ENCODE results near the gene ITSN1.
A peak's percentile ranks its signal among the peaks of the same experiment; 100 is the strongest.
"Not testable (repeated sequence)": the region's sequence is repeated elsewhere in the genome, so short reads cannot be mapped to it uniquely, and the experiment has no call there.

The ITSN1 gene

DNA sequence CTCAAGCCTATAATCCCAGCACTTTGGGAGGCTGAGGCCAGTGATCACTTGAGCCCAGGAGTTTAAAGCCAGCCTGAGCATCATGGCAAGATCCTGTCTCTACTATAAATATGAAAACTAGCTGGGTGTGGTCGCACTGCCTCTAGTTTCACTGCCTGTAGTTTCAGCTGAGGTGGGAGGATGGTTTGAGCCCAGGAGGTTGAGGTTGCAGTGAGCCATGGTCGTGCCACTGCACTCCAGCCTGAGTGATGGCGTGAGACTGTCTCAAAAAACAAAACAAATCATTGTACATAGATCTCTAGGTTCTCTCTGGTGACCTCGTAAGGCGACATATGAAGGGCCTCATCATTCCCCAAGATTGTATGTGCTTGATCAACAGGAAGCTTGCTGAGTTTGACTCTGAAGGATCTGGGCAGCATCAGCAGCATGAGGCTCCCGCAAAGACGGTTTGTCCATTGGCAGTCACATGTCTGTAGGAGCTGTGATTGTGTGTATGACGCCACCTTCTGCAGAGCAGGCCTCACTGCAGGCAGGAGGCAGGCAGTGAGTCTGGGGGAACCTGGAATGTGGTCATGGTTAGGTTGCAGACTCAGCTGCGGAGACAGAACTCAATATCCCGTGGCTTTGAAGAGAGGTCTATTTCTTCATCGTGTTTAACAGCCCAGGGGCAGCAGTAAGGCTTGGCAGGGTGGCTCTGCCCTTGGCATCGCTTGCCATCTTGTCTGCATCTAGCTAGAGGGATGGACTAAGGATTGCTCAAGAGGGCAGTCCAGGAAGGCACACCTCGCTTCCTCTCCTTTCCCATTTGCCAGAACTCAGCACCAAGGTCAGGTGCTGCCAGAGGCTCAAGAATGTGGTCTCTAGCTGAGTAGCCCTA lies 259.3 kb downstream of the ITSN1 start:
- DNase-seq, result no peak

DNA sequence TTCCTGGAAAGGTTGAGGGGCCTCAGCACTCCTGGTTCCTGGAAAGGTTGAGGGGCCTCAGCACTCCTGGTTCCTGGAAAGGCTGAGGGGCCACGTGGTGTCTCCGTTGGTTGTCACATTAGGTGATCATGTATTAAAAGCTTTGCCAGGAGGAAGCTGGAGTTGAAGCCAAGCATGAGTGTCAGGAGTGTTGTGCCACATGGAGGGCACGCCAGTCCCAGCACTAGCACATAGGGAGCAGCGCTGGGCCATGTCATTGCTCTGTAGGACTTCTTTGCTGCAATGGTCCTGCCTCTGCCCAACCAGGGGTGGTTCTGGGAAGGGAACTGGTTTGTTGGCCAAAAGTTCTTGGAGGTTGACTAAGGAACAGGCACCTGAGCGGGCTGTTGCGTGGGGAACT lies 260.0 kb downstream of the ITSN1 start:
- DNase-seq, result no peak

DNA sequence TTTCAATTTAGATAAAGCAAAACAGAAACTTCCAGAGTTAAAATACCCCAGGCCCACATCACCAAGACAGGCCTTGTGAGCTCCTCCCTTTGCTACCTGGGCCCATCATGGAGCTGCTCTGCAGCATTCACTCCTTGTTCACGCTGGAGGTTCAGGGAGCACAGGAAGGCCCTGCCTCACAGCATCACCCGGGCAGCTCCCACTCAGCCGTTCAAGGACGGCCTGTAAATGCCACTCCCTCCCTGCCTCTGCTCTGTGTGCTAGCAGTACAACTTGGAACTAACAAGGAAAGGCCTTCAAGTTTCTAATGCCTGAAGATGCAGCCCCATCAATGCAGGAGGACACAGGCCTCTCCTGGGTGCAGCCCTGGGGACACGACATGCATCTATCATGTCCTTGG lies 261.7 kb downstream of the ITSN1 start:
- no peak for DNase-seq

GRCh38 chr21:33908760-33909159 lies 266.5 kb downstream of the ITSN1 start:
- DNase-seq, result peak; percentile 45

- no peak for DNase-seq
Measured at GRCh38 chr21:33909756-33910155, 267.5 kb downstream of the ITSN1 start.

DNA sequence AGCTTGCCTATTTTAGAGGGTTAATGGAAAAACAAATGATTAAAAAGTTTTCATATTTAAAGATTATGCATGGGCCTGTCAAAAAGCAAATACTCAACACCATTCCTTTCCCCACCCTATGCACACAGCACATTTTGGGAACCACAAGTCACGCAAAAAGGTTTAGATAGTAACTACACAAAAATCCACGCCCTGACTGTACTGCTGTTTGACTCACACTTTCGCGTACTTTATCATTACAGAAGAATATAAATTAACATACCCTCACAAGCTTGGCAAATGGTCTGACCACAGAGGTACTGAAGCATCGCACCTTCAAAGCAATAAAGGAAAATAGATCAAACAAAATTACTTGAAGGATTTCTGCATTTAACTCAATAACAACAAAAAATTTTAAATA lies 271.9 kb downstream of the ITSN1 start:
- DNase-seq, result no peak

- peak; percentile 97 for DNase-seq
Measured at GRCh38 chr21:33915368-33916199, 273.3 kb downstream of the ITSN1 start, which contains the start of gene ATP5PO. Gene ATP5PO, minus strand, starts transcription at chr21:33915804. Its CDS starts 41 bp downstream, at chr21:33915763.

- DNase-seq, result no peak
Measured at GRCh38 chr21:33916200-33916567, 273.9 kb downstream of the ITSN1 start.

DNA sequence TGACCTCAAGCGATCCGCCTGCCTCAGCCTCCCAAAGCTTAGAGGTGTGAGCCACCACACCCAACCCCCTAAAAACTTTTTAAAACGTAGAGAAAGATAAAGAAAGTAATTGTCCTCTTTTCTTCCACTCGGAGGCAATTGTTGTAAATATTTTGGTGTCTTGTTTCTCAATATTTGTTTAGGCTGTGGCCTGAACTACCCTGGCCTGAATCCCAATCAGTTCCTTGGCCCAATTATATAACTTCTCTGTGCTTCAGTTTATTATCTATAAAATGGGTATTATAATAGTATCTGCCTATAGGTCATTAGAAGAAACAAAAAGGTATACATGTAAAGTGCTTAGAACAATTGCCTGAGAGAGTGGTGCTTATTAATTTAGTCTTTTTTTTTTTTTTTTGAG lies 275.1 kb downstream of the ITSN1 start:
- no peak for DNase-seq

DNA sequence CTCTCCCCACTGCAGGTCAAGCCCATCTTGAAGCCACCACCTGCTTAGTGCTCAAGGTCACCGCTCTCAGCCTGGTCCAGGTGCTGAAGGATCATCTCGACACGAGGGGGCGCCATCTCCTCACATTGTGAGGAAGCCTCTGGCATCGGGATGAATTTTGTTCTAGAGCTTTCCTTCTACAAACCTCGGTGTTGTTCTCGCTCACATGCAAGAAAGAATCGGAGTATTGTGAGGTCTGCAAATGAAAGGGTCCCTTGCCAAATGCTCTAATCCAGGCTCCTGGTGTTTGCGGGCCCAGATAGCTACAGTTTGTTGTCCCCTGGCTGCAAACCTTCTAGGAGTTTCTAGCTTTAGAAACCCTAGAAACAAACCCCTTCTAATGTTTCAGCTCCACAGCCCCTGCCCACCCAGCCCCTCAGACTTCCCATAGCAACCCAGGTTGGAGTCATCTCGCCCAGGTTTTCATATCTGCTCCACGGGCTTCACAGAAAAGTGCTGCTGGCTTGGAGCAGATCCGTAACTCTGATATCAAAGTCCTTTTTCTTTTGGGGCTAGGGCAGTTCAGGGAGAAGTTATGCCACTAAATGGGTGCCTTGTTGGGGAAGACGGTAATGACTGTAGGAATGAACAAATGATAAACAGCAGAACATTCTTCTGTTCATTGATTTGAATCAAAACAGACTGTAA lies 281.9 kb downstream of the ITSN1 start:
- peak; percentile 89 for DNase-seq

- DNase-seq, result no peak
Measured at GRCh38 chr21:33924766-33925100, 282.4 kb downstream of the ITSN1 start.

DNA sequence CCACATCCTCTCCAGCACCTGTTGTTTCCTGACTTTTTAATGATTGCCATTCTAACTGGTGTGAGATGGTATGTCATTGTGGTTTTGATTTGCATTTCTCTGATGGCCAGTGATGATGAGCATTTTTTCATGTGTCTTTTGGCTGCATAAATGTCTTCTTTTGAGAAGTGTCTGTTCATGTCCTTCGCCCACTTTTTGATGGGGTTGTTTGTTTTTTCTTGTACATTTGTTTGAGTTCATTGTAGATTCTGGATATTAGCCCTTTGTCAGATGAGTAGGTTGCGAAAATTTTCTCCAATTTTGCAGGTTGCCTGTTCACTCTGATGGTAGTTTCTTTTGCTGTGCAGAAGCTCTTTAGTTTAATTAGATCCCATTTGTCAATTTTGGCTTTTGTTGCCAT lies 283.9 kb downstream of the ITSN1 start:
- not testable (repeated sequence) for DNase-seq

GRCh38 chr21:33931052-33931798 lies 288.9 kb downstream of the ITSN1 start:
- peak; percentile 74 for DNase-seq

DNA sequence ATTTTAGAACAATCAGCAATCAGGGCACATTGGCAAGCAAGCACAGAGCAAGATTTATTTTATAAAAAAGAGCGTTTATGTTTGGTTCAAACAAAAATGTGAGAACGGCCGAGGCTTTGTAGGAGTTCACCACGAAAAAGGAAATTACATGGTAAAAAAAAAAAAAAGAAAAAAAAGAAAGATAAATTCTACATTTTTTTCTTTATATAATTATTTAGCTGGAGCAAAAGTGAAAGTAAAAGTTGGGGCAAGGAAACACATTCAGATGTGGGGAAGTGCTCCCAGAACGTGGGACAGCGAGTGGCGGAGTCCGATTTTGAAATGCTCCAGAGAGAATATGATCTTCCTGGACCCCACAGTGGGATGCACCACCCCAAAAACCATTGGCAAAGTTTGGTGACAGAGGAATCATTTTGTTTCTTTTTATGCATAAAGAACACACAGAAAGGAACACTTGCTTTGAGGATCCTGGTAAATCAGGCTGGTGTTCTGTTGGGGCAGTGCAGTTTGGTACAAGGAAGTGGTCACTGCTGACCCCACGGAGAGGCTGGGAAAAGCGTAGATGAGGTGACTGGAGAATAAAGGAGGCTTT lies 289.6 kb downstream of the ITSN1 start:
- no peak for DNase-seq

- no peak for DNase-seq
Measured at GRCh38 chr21:33932731-33933130, 290.4 kb downstream of the ITSN1 start.

DNA sequence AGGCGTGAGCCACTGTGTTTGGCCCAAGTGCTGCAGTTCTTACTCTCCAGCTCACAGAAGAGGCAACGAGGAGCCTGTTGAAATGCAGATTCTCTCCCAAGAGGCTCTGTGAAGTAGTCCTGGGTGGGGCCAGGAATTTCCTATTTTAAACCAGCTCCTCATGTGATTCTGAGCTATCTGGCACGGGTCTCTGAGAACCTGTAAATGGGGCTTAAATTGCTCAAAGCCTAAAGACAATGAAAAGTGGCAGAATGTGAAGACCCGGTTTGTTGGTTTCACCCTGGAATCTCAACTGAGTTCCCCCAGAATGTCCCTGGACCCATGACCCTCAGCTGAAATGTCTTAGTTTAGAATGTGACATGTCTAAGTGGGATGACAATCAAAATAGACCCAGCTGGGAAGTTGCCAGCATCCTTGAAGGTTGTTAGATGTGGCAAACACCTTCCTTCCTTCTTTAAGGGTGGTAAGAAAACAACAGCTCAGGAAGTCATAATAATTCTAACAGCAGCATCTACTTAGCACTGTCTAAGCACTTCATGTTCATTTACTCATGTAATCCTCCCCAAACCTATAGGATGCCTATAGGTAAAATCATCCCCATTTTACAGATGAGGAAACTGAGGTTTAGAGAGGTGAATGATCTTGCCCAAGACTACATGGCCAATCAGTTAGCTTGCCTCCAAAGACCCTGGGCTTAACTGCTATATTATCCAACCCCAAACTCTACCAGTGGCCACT lies 294.2 kb downstream of the ITSN1 start:
- DNase-seq, result no peak

DNA sequence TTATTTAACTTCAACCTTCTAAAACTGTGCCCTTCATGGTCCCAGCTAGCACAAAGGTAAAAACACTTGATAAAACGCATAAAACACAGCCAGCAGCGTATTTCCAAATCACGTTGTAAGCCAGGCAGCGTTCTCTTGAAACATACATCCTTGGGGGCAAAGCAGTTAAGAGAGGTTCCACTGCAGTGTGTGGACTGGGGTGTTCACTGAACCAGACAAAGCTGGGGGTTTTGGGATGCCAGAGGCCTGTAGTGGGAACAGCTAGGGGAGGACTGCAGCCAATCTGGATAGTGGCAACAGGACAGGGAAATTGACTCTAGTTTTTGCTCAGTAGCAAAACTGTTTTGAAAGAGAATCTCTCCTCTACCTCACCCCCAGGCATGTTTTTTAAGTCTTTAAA lies 294.8 kb downstream of the ITSN1 start:
- DNase-seq, result no peak

- peak; percentile 48 for DNase-seq
Measured at GRCh38 chr21:33937931-33938339, 295.6 kb downstream of the ITSN1 start.

- DNase-seq, result no peak
Measured at GRCh38 chr21:33938381-33938780, 296.1 kb downstream of the ITSN1 start.

DNA sequence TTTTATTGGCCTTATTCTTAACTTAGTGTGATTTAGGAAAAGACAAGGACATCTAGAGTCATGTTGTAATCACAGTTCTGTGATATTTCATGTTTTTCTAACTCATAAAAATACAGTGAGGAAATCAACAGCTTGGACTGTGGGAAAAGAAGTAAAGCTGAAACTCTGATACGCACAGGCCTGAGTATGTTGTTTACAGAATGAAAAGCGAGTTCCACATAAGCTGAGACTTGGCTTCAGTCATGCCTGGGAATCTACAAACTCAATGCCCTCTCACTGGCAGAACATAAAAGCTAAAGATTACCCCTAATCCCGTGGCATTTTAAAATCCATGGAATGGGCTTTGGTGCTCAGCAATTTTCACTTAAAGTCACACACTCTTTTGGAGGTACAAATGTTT lies 296.9 kb downstream of the ITSN1 start:
- no peak for DNase-seq

- no peak for DNase-seq
Measured at GRCh38 chr21:33940164-33940880, 298.0 kb downstream of the ITSN1 start.

All from activated naive CD4-positive, alpha-beta T cell treated with Interleukin-2 at 50 U/mL for 16 hours (primary cell).